ENCODE data around the gene PLXNA2.

PLXNA2 gene

DNA sequence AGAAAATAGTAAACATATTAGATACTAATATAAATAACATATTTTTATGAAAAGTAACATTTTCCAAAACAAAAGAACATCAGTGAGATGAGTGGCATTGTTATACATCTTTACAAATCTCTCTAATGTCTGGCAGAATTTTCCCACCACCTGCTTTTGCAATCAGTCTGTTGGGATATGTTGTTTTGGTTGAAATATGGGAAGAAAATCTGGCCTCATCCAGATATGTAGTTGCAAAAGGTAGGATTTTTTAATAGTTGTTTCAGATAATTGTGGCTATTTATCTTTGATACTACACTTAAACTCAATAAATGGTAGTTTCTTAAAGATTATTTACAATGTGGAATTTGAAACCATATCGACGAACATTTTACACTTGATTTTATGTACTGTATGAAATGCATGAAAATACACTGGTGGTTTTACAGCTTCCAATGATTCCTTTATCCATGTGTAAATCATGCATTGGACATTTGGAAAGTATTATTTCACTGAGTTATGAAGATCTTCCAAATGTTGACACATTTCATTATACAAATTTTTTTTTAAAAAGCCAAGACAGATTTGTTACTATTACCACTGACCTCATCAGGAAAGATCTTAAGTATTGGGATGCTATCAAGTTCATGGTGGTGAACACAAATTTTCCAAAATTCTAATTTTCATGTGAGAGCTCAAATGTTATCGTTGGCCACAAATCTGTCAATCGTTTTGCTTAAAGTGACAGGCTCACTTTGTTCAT is 259.2 kb downstream of the PLXNA2 start:
- no peak for DNase-seq

DNA sequence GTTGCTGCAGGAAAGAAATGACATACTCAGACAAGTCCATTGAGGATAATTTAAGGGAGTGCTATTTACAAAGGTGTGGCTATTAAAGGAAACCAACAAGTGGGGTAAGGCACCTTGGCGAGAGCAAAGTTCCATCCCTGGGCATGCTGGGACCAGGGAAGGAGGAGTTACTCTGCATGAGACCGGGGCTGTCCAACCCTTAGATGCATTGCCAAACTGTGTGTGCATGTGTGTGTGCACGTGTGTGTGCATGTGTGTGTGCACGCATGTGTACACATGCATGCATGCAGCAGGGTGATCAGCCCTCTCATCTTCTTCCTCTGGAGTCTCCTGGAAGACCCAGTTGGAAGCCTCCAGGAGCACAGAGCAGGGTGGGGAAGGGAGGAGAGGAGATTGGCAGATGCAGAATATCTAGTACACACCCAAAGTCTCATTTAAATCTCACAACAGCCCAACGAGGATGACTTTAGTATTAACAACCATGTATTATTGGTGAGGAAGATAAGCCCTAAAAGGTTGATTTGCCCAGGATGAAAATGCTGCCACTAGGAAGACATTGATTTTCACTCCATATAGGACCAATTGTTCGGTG is 261.0 kb downstream of the PLXNA2 start:
- DNase-seq = no peak

DNA sequence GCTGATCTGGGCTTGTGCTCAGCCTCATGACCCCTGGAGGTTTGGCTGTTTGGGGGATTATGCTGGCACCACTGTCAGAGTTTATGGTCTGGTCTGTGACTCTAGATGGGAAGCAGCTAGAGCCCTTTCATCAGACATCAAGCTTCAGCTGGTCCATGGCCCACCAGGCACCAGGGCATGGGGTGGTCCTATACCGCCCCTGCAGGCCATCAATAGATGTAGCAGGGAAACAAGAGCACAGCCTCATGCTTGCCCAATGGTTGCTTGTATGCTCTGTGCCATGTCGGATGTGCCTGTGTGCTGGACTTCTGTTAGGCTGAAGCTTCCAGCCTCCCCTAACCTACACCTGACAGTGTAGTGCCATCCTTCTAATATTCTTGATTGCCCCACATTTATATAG is 262.2 kb downstream of the PLXNA2 start:
- no peak for DNase-seq

DNA sequence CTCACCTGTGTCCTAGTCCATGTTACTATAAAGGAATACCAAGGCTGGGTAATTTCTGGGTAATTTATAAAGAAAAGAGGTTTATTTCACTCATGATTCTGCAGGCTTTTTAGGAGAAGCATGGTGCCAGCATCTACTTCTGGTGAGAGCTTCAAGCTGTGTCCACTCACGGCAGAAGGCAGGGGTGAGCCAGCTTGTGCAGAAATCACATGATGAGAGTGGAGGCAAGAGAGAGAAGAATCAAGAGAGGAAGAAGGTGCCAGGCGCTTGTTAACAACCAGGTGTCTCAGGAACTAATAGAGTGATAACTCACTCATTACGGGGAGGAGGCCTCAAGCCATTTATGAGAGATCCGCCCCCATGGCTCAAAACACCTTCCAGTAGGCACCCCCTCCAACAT is 265.7 kb downstream of the PLXNA2 start:
- DNase-seq = no peak

DNA sequence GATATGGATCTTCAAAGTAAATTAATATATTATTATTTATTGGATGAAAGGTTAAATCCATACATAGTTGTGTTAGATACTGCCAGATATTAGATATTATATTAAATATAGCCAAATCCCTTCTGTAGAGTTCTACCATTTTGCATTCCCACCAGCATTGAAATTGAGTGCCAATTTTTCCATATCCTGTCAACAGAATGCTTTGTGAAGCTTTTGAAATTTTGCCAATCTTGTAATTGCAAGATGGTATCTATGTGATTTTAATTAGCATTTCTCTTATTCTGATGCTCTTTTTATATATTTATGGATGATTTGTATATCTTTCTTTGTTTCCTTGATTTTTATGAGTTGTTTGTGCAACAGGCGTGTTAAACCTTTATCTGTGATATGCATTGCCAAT is 266.3 kb downstream of the PLXNA2 start:
- DNase-seq = no peak

DNA sequence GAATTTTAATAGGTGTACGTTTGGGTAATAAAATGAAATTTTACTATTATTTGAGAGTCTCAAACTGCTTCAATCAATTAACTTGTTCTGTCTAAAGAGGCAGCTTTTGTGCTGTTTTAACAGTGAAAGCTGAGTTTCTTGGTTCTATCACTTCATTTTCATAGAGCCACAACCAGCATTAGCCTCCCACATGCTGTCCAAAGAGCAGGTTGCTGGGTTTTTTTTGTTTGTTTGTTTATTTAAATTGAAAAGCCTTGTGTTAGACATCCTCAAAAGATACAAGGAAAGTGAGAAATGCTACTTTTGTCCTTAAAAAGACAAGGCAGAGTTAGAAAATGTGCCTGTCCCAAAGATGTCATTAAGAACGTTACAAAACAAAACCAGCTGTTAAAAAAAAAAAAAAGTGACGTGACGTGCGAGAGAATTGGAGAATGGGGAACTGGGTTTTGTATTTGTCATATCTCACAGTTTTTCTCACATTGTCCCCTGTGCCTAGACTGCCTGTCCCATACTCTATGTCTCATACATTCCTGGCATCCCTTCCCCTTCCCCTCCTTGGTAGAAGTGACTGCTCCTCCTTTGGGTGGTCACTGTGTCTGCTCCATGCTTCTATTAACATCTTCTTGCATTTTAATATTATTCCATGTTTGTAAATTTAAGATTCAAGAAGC is 270.2 kb downstream of the PLXNA2 start:
- no peak for DNase-seq

DNA sequence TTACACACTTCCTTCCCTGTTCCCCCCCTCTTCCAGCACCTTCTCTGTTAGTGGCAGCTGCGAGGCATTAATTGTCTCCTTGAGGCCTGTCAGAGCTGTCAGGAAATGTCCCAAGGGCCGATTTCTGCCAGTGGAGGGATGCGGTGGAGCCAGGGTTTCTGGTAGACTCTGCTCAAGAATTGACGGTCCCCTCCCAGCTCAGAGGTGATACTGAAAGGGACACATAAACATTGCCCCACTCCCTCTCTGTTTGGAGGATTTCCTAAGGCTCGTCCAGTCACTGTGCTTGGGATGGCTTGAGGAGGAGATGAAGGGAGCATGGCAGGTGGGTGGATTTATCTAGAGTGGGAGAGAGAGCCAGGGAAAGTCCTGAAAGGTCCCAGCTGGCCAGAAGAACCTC is 271.8 kb downstream of the PLXNA2 start:
- no peak for DNase-seq

Measured in T1000 (cell line).